ENCODE results near the gene GABBR2. TPM values are rescaled to one million over a fixed set of nuclear protein-coding genes. Genes with fewer than 3 reads are reported as not detected.

The GABBR2 gene
- total RNA-seq, 1 experiment from 2014 or later = not detected

DNA sequence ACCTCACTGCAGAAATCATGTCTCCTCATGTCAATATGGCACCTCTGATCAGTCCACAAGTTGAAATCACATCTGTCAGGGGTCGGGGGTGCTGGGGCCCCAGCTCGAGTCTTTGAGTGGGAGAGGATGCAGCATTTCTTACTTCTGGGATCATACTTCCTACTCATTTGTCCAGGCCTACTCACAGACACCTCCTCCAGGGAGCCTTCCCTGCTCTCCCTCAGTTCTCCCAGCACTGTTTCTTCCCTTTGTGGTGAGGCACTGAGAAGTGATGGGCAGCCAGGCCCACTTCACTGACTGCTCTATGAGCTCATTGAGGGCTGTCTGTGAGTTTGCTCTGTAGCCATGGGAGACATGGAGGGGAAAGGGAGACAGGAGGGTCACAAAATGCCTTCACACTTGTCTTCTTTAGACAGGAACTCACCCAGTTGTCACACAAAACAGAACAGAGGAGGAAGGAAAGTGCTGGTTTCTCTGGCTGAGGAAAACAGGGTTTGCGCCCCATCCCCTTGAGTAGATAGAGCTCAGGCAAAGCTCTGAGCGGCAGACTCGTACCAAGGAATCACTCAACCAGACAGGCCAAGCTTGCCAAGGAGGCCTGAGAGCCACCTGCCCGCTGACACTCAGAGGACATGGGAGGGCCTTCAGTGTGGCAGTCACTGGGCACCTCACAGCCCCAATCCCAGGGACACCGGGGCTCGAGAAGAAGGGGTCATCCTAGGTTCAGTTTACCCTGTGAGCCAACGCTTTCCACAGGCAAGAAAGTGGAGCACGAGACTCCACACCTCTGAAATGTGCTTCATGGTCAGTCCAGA lies 152.9 kb downstream of the GABBR2 start:
- Histone ChIP-seq H3K4me1 (ENCODE audit: insufficient read depth, low read length, poor library complexity, severe bottlenecking) (no peaks in the 10 kb centered on the region), H3K36me3 (ENCODE audit: insufficient read depth, low read length, poor library complexity, severe bottlenecking) (no peaks in the 10 kb centered on the region), H3K27me3 (replicated peaks; ENCODE audit: insufficient read depth, low read depth, low read length, poor library complexity) (peaks cover 4% of the 10 kb centered on the region), H3K4me3 (ENCODE audit: low read depth, low read length, poor library complexity, severe bottlenecking) (no peak overlapping the region), H3K9me3 (ENCODE audit: low read depth, low read length, poor library complexity, severe bottlenecking) (no peaks in the 10 kb centered on the region), H3K27ac (ENCODE audit: low read depth, low read length, poor library complexity, severe bottlenecking) (no peak overlapping the region)
- intact Hi-C loops (cut with micrococcal nuclease; ENCODE audit: unreplicated experiment) = no loop called here
- CTCF ChIA-PET = no interaction called here
- TF ChIP-seq EZH2 (IDR thresholded peaks at IDR 0.05; ENCODE audit: borderline replicate concordance, low read depth, low read length, poor library complexity, severe bottlenecking) = no peak
- TF ChIP-seq, protein P1, sequence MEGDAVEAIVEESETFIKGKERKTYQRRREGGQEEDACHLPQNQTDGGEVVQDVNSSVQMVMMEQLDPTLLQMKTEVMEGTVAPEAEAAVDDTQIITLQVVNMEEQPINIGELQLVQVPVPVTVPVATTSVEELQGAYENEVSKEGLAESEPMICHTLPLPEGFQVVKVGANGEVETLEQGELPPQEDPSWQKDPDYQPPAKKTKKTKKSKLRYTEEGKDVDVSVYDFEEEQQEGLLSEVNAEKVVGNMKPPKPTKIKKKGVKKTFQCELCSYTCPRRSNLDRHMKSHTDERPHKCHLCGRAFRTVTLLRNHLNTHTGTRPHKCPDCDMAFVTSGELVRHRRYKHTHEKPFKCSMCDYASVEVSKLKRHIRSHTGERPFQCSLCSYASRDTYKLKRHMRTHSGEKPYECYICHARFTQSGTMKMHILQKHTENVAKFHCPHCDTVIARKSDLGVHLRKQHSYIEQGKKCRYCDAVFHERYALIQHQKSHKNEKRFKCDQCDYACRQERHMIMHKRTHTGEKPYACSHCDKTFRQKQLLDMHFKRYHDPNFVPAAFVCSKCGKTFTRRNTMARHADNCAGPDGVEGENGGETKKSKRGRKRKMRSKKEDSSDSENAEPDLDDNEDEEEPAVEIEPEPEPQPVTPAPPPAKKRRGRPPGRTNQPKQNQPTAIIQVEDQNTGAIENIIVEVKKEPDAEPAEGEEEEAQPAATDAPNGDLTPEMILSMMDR (conservative IDR thresholded peaks at IDR 0.05; ENCODE audit: low read depth, low read length) = no peak
- no TSS peak for BruUV-seq (replicated peaks)
- no peak for DNase-seq (ENCODE audit: low spot score)
- POLR2A ChIA-PET (ENCODE audit: low non-redundant PET) = no interaction called here

DNA sequence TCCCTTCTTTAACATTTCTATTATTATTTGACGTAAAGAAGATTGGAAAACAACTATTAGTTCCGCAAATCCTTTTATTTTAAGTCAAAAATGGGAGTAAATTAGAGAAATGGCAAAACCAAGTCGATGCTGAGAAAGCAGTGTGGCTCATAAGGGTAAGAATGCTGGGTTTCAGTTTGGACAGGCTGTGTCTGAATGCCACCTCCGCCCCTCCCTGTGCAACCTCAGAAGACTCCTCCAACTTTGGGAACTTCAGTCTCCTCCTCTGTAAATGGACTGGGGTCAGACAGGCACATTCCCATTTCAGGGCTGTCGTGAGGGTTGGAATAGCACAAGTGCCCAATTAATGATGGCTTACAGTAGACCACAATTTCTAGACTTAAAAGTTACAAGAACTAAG lies 154.0 kb downstream of the GABBR2 start:
- no peak for DNase-seq (ENCODE audit: low spot score)
- H3K36me3 ChIP-seq (ENCODE audit: insufficient read depth, low read length, poor library complexity, severe bottlenecking) = no peaks in the 10 kb centered on the region
- peaks cover 4% of the 10 kb centered on the region for H3K27me3 ChIP-seq (replicated peaks; ENCODE audit: insufficient read depth, low read depth, low read length, poor library complexity)
- intact Hi-C loops (cut with micrococcal nuclease; ENCODE audit: unreplicated experiment) = no loop called here
- H3K9me3 ChIP-seq (ENCODE audit: low read depth, low read length, poor library complexity, severe bottlenecking) = no peaks in the 10 kb centered on the region
- no peaks in the 10 kb centered on the region for H3K4me1 ChIP-seq (ENCODE audit: insufficient read depth, low read length, poor library complexity, severe bottlenecking)
- POLR2A ChIA-PET (ENCODE audit: low non-redundant PET) = no interaction called here
- TF ChIP-seq EZH2 (IDR thresholded peaks at IDR 0.05; ENCODE audit: borderline replicate concordance, low read depth, low read length, poor library complexity, severe bottlenecking) = no peak
- TF ChIP-seq, protein P1 (conservative IDR thresholded peaks at IDR 0.05; ENCODE audit: low read depth, low read length) = no peak
- CTCF ChIA-PET = no interaction called here
- BruUV-seq (replicated peaks) = no TSS peak
- no peak overlapping the region for H3K4me3 ChIP-seq (ENCODE audit: low read depth, low read length, poor library complexity, severe bottlenecking)
- no peak overlapping the region for H3K27ac ChIP-seq (ENCODE audit: low read depth, low read length, poor library complexity, severe bottlenecking)

DNA sequence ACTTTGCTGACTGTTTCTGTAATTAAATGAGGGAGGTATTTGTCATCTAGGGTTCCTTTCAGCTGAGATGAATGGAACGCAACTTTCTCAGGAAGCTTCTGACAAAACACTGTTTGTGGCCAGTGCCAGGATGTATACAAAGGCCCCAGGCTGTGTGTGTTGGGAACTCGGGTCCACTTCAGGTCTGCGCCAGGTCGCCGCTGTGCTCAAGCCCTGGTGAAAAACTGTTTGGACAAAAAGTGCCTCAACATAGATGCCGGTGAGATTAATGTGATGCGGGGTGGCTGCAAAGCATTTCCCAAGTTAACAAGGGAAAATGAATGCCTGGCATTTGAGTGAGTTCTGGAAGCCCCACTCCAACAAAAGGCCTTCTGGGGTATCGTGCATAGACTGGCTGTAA lies 156.4 kb downstream of the GABBR2 start:
- POLR2A ChIA-PET (ENCODE audit: low non-redundant PET) = no interaction called here
- Histone ChIP-seq H3K4me3 (ENCODE audit: low read depth, low read length, poor library complexity, severe bottlenecking) (no peak overlapping the region), H3K9me3 (ENCODE audit: low read depth, low read length, poor library complexity, severe bottlenecking) (no peaks in the 10 kb centered on the region), H3K27me3 (replicated peaks; ENCODE audit: insufficient read depth, low read depth, low read length, poor library complexity) (peaks cover 4% of the 10 kb centered on the region), H3K36me3 (ENCODE audit: insufficient read depth, low read length, poor library complexity, severe bottlenecking) (no peaks in the 10 kb centered on the region), H3K4me1 (ENCODE audit: insufficient read depth, low read length, poor library complexity, severe bottlenecking) (no peaks in the 10 kb centered on the region), H3K27ac (ENCODE audit: low read depth, low read length, poor library complexity, severe bottlenecking) (no peak overlapping the region)
- BruUV-seq (replicated peaks) = no TSS peak
- no peak for TF ChIP-seq EZH2 (IDR thresholded peaks at IDR 0.05; ENCODE audit: borderline replicate concordance, low read depth, low read length, poor library complexity, severe bottlenecking)
- TF ChIP-seq, protein P1 (conservative IDR thresholded peaks at IDR 0.05; ENCODE audit: low read depth, low read length) = no peak
- CTCF ChIA-PET = no interaction called here
- intact Hi-C loops (cut with micrococcal nuclease; ENCODE audit: unreplicated experiment) = no loop called here
- DNase-seq (ENCODE audit: low spot score) = no peak

Data from A673 (cell line).